PC-3 (cell line): ENCODE measurements around the gene ZFP92. TPM values are rescaled to one million over a fixed set of nuclear protein-coding genes. Genes with fewer than 3 reads are reported as not detected.

Experiments
- ATAC-seq: fragments of 200-7000 bp; cut with Tn5 transposase; 2 replicates; pipeline ENCODE4 v1.9.1; 2020; ENCODE audit warnings: mild to moderate bottlenecking, moderate library complexity
- BruUV-seq: library from RNA; stranded (reverse); fragments of 400-500 nt; replicated peaks from 2 replicates; lab custom pipeline; 2021; lab: Mats Ljungman, UMichigan
- CTCF ChIA-PET: fragments of 300-600 bp; sonication (Branson Sonifier 250); formaldehyde crosslinking; loops from one replicate; lab custom pipeline; 2022; ENCODE audit warnings: antibody characterized with exemption; lab: Charles Lee
- POLR2A ChIA-PET: fragments of 300-600 bp; sonication (Branson Sonifier 250); formaldehyde crosslinking; loops from one replicate; lab custom pipeline; 2022; ENCODE audit warnings: antibody characterized with exemption; ENCODE audit not compliant: unreplicated experiment; lab: Charles Lee
- DNase-seq: peaks from one replicate; pipeline ENCODE4 v3.0.0-alpha.2; 2015
- H2AFZ ChIP-seq: fragments of 300-600 bp; sonication (generic); 2 replicates; pipeline ENCODE4 v1.6.0; 2016; ENCODE audit warnings: antibody characterized with exemption, low read length
- H3F3A ChIP-seq: fragments of 300-600 bp; sonication (generic); one replicate; pipeline ENCODE4 v1.6.0; 2017; ENCODE audit warnings: antibody characterized with exemption, low read length, control low read depth, mild to moderate bottlenecking; ENCODE audit not compliant: unreplicated experiment
- H3K27ac ChIP-seq: fragments of 300-600 bp; sonication (generic); 2 replicates; pipeline ENCODE4 v1.5.1; 2016; ENCODE audit warnings: mild to moderate bottlenecking, low read length
- H3K27me3 ChIP-seq: fragments of 300-600 bp; sonication (generic); 2 replicates; pipeline ENCODE4 v1.6.1; 2016; ENCODE audit warnings: low read length, mixed read lengths
- H3K36me3 ChIP-seq: fragments of 300-600 bp; sonication (generic); 2 replicates; pipeline ENCODE4 v1.6.1; 2016; ENCODE audit warnings: low read depth, mixed run types, low read length, mixed read lengths
- H3K4me1 ChIP-seq: fragments of 300-600 bp; sonication (generic); 2 replicates; pipeline ENCODE4 v1.5.1; 2016; ENCODE audit warnings: low read length; ENCODE audit not compliant: insufficient read depth
- H3K4me2 ChIP-seq: fragments of 300-600 bp; sonication (generic); 2 replicates; pipeline ENCODE4 v1.6.0; 2016; ENCODE audit warnings: low read length
- H3K4me3 ChIP-seq: fragments of 300-600 bp; sonication (generic); 2 replicates; pipeline ENCODE4 v1.5.1; 2016; ENCODE audit warnings: mild to moderate bottlenecking, low read length, mixed read lengths
- H3K79me2 ChIP-seq: fragments of 300-600 bp; sonication (generic); 2 replicates; pipeline ENCODE4 v1.6.1; 2017; ENCODE audit warnings: low read length, mixed read lengths
- H3K9ac ChIP-seq: fragments of 300-600 bp; sonication (generic); 2 replicates; pipeline ENCODE4 v1.6.0; 2016; ENCODE audit warnings: mild to moderate bottlenecking, low read length
- H3K9me2 ChIP-seq: fragments of 300-600 bp; sonication (generic); replicated peaks from 2 replicates; pipeline ENCODE4 v1.6.1; 2016; ENCODE audit warnings: mixed run types, low read length, mixed read lengths
- H3K9me3 ChIP-seq: fragments of 300-600 bp; sonication (generic); 2 replicates; pipeline ENCODE4 v1.6.1; 2016; ENCODE audit warnings: low read length, mixed read lengths
- H4K20me1 ChIP-seq: fragments of 300-600 bp; sonication (generic); 2 replicates; pipeline ENCODE4 v1.6.1; 2016; ENCODE audit warnings: low read length, mixed read lengths
- CTCF ChIP-seq: fragments of 300-600 bp; sonication (generic); conservative IDR thresholded peaks from 2 replicates; pipeline ENCODE4 v1.5.1; 2017; ENCODE audit warnings: antibody characterized with exemption, low read depth, mild to moderate bottlenecking, low read length
- EZH2 ChIP-seq: fragments of 300-600 bp; sonication (generic); IDR thresholded peaks from one replicate; pipeline ENCODE4 v1.6.1; 2017; ENCODE audit warnings: antibody characterized with exemption, mild to moderate bottlenecking, low read length; ENCODE audit not compliant: unreplicated experiment
- EZH2phosphoT487 ChIP-seq: fragments of 300-600 bp; sonication (generic); IDR thresholded peaks from 2 replicates; pipeline ENCODE4 v1.6.1; 2018; ENCODE audit warnings: mild to moderate bottlenecking, antibody characterized with exemption, low read length, borderline replicate concordance
- intact Hi-C: fragments of 100-400 bp; cut with micrococcal nuclease; formaldehyde crosslinking; loops from 2 replicates; pipeline ENCODE4 v1.9.0; 2023
- total RNA-seq: library from RNA; depleted of rRNA; stranded (reverse); fragments of >200 nt; gene quantifications from 2 replicates; pipeline ENCODE4 v1.2.3, GENCODE V29; 2014

Gene ZFP92
- total RNA-seq, 1 experiment from 2014 or later = not detected

- ATAC-seq = no peak
- CTCF ChIA-PET = no interaction called here
- Histone ChIP-seq H3K4me3 (no peak overlapping the region), H3K9ac (no peak overlapping the region), H3K27me3 (no peaks in the 10 kb centered on the region), H3K4me1 (no peaks in the 10 kb centered on the region), H3K79me2 (no peaks in the 10 kb centered on the region), H3K9me2 (no peaks in the 10 kb centered on the region), H3K4me2 (no peak overlapping the region), H3F3A (no peaks in the 10 kb centered on the region), H4K20me1 (no peaks in the 10 kb centered on the region), H3K27ac (no peak overlapping the region), H3K36me3 (no peaks in the 10 kb centered on the region), H3K9me3 (no peaks in the 10 kb centered on the region), H2AFZ (no peak overlapping the region)
- BruUV-seq = no TSS peak
- POLR2A ChIA-PET = no interaction called here
- DNase-seq = no peak
- intact Hi-C loops = no loop called here
- no peak for TF ChIP-seq CTCF
- no peak for TF ChIP-seq EZH2
- no peak for TF ChIP-seq EZH2phosphoT487
Measured at GRCh38 chrX:153386097-153386496, 25.2 kb upstream of the ZFP92 start.

GRCh38 chrX:153387345-153387744 lies 23.9 kb upstream of the ZFP92 start:
- no TSS peak for BruUV-seq
- H3K27me3 ChIP-seq = no peaks in the 10 kb centered on the region
- no peak overlapping the region for H3K9ac ChIP-seq
- no peak overlapping the region for H3K27ac ChIP-seq
- H3F3A ChIP-seq = no peaks in the 10 kb centered on the region
- TF ChIP-seq EZH2 (no peak), CTCF (no peak), EZH2phosphoT487 (no peak)
- no peaks in the 10 kb centered on the region for H4K20me1 ChIP-seq
- no peak overlapping the region for H3K4me3 ChIP-seq
- POLR2A ChIA-PET = no interaction called here
- no peaks in the 10 kb centered on the region for H3K79me2 ChIP-seq
- CTCF ChIA-PET = no interaction called here
- intact Hi-C loops = no loop called here
- no peaks in the 10 kb centered on the region for H3K36me3 ChIP-seq
- no peak overlapping the region for H3K4me2 ChIP-seq
- ATAC-seq (no peak), DNase-seq (no peak)
- no peaks in the 10 kb centered on the region for H3K4me1 ChIP-seq
- no peaks in the 10 kb centered on the region for H3K9me3 ChIP-seq
- H2AFZ ChIP-seq = no peak overlapping the region
- no peaks in the 10 kb centered on the region for H3K9me2 ChIP-seq

- Histone ChIP-seq H2AFZ (no peak overlapping the region), H3K9me2 (no peaks in the 10 kb centered on the region), H4K20me1 (no peaks in the 10 kb centered on the region), H3K27ac (no peak overlapping the region), H3K27me3 (no peaks in the 10 kb centered on the region), H3K4me2 (no peak overlapping the region), H3K4me3 (no peak overlapping the region), H3K4me1 (no peaks in the 10 kb centered on the region), H3K79me2 (no peaks in the 10 kb centered on the region), H3K36me3 (no peaks in the 10 kb centered on the region), H3F3A (no peaks in the 10 kb centered on the region), H3K9me3 (no peaks in the 10 kb centered on the region), H3K9ac (no peak overlapping the region)
- TF ChIP-seq CTCF (no peak), EZH2 (no peak), EZH2phosphoT487 (no peak)
- DNase-seq (no peak), ATAC-seq (no peak)
- ChIA-PET POLR2A (no interaction called here), CTCF (no interaction called here)
- BruUV-seq = no TSS peak
- intact Hi-C loops = no loop called here
Measured at GRCh38 chrX:153387987-153388721, 23.1 kb upstream of the ZFP92 start.
